NT2/D1 (cell line): Measurements from ENCODE around the gene PFN3.

ENCODE experiments used
- DNase-seq: peaks from one replicate; pipeline ENCODE4 v3.0.0-alpha.2; 2011; ENCODE audit warnings: low read depth, low spot score
- H3K27me3 ChIP-seq: 2 replicates; pipeline ENCODE4 v1.6.0; 2011; ENCODE audit warnings: mild to moderate bottlenecking; ENCODE audit not compliant: insufficient read length, insufficient read depth
- H3K36me3 ChIP-seq: 2 replicates; pipeline ENCODE4 v1.6.1; 2011; ENCODE audit warnings: mild to moderate bottlenecking, low read length, mixed read lengths; ENCODE audit not compliant: insufficient read depth, insufficient read length
- H3K4me1 ChIP-seq: 2 replicates; pipeline ENCODE4 v1.5.1; 2011; ENCODE audit not compliant: insufficient read depth, insufficient read length
- H3K4me3 ChIP-seq: 2 replicates; pipeline ENCODE4 v1.5.1; 2011; ENCODE audit warnings: low read depth; ENCODE audit not compliant: insufficient read length
- H3K9ac ChIP-seq: 2 replicates; pipeline ENCODE4 v1.6.0; 2011; ENCODE audit warnings: low read depth; ENCODE audit not compliant: insufficient read length
- H3K9me3 ChIP-seq: 2 replicates; pipeline ENCODE4 v1.5.1; 2011; ENCODE audit warnings: mild to moderate bottlenecking, low read length; ENCODE audit not compliant: insufficient read depth
- SUZ12 ChIP-seq: IDR thresholded peaks from 2 replicates; pipeline ENCODE4 v1.6.1; 2011; ENCODE audit not compliant: insufficient read length, insufficient read depth; ENCODE audit errors: extremely low read depth
- YY1 ChIP-seq: IDR thresholded peaks from 2 replicates; pipeline ENCODE4 v1.6.1; 2011; ENCODE audit not compliant: insufficient read length, insufficient read depth
- ZNF274 ChIP-seq: IDR thresholded peaks from 2 replicates; pipeline ENCODE4 v1.6.1; 2011; ENCODE audit warnings: mild to moderate bottlenecking, low read depth, low read length

PFN3 gene

GRCh38 chr5:177370488-177371119, 29.9 kb downstream of the PFN3 start:
- no peak overlapping the region for H3K4me3 ChIP-seq
- peak; percentile 93 for DNase-seq
- peaks cover 14% of the 10 kb centered on the region for H3K27me3 ChIP-seq
- H3K9ac ChIP-seq: no peak overlapping the region
- H3K4me1 ChIP-seq: peaks cover 12% of the 10 kb centered on the region
- no peak for TF ChIP-seq YY1
- no peak for TF ChIP-seq SUZ12
- no peak for TF ChIP-seq ZNF274
- H3K36me3 ChIP-seq: no peaks in the 10 kb centered on the region
- no peaks in the 10 kb centered on the region for H3K9me3 ChIP-seq

- TF ChIP-seq ZNF274: no peak
- DNase-seq: no peak
Measured at GRCh38 chr5:177369645-177370440, 30.6 kb downstream of the PFN3 start.

GRCh38 chr5:177368869-177369644, 31.4 kb downstream of the PFN3 start:
- Histone ChIP-seq H3K36me3 (no peaks in the 10 kb centered on the region), H3K4me1 (peaks cover 12% of the 10 kb centered on the region)
- TF ChIP-seq ZNF274 (no peak), YY1 (no peak), SUZ12 (no peak)

More at GRCh38 chr5:177369645-177370440, 30.6 kb downstream of the PFN3 start:
- Histone ChIP-seq H3K36me3 (no peaks in the 10 kb centered on the region), H3K9ac (no peak overlapping the region), H3K27me3 (peaks cover 14% of the 10 kb centered on the region), H3K4me3 (no peak overlapping the region), H3K4me1 (peaks cover 12% of the 10 kb centered on the region), H3K9me3 (no peaks in the 10 kb centered on the region)

GRCh38 chr5:177367981-177368868, 32.2 kb downstream of the PFN3 start:
- TF ChIP-seq ZNF274: no peak
- no peak for TF ChIP-seq YY1
- no peak for TF ChIP-seq SUZ12
- H3K4me3 ChIP-seq: no peak overlapping the region
- H3K27me3 ChIP-seq: peaks cover 14% of the 10 kb centered on the region
- DNase-seq: no peak
- no peak overlapping the region for H3K9ac ChIP-seq
- peaks cover 12% of the 10 kb centered on the region for H3K4me1 ChIP-seq
- no peaks in the 10 kb centered on the region for H3K9me3 ChIP-seq
- H3K36me3 ChIP-seq: no peaks in the 10 kb centered on the region

More at GRCh38 chr5:177368869-177369644, 31.4 kb downstream of the PFN3 start:
- Histone ChIP-seq H3K9ac (no peak overlapping the region), H3K27me3 (peaks cover 14% of the 10 kb centered on the region), H3K4me3 (no peak overlapping the region), H3K9me3 (no peaks in the 10 kb centered on the region)
- DNase-seq: no peak

- DNase-seq: no peak
- H3K27me3 ChIP-seq: peaks cover 16% of the 10 kb centered on the region
- H3K4me3 ChIP-seq: peak overlapping the region; percentile 46
- TF ChIP-seq SUZ12 (no peak), YY1 (no peak), ZNF274 (no peak)
- peaks cover 12% of the 10 kb centered on the region for H3K4me1 ChIP-seq
- H3K36me3 ChIP-seq: no peaks in the 10 kb centered on the region
- H3K9ac ChIP-seq: no peak overlapping the region
- no peaks in the 10 kb centered on the region for H3K9me3 ChIP-seq
Measured at GRCh38 chr5:177367323-177367848, 33.1 kb downstream of the PFN3 start.

GRCh38 chr5:177366528-177367322, 33.7 kb downstream of the PFN3 start:
- peaks cover 15% of the 10 kb centered on the region for H3K4me1 ChIP-seq
- H3K9ac ChIP-seq: peak overlapping the region; percentile 81
- peak; percentile 83 for DNase-seq
- no peaks in the 10 kb centered on the region for H3K36me3 ChIP-seq
- peaks cover 21% of the 10 kb centered on the region for H3K27me3 ChIP-seq
- no peak for TF ChIP-seq SUZ12
- no peak for TF ChIP-seq ZNF274
- no peak for TF ChIP-seq YY1
- H3K9me3 ChIP-seq: no peaks in the 10 kb centered on the region
- peak overlapping the region; percentile 46 for H3K4me3 ChIP-seq
